ENCODE data around the gene EEF1AKMT1.

The EEF1AKMT1 gene

GRCh38 chr13:20689291-20689690 lies 84.5 kb downstream of the EEF1AKMT1 start:
- ChIA-PET POLR2A (no interaction called here), CTCF (interaction anchor here (1.6 kb wide), 1 partner anchor 15 kb away, joined by 3 read pairs; no protein-coding TSS in a partner anchor)
- no peak for TF ChIP-seq CTCF (IDR thresholded peaks at IDR 0.05; ENCODE audit: insufficient read depth, low read length, missing control alignments)
- no peak for DNase-seq (ENCODE audit: low read depth, low spot score)
- H3K4me3 ChIP-seq (ENCODE audit: low read depth, low read length) = no peak overlapping the region

- H3K4me3 ChIP-seq (ENCODE audit: low read depth, low read length) = no peak overlapping the region
- POLR2A ChIA-PET = interaction anchor here (0.6 kb wide), 1 partner anchor 275 kb away, joined by 4 read pairs; no protein-coding TSS in a partner anchor
- no peak for TF ChIP-seq CTCF (IDR thresholded peaks at IDR 0.05; ENCODE audit: insufficient read depth, low read length, missing control alignments)
- CTCF ChIA-PET = interaction anchor here (1.5 to 1.8 kb wide), 3 partner anchors 12 to 18 kb away, joined by 3 to 6 read pairs (median 4); no protein-coding TSS in a partner anchor
- no peak for DNase-seq (ENCODE audit: low read depth, low spot score)
Measured at GRCh38 chr13:20686863-20687579, 86.7 kb downstream of the EEF1AKMT1 start.

- CTCF ChIA-PET = no interaction called here
- H3K4me3 ChIP-seq (ENCODE audit: low read depth, low read length) = no peak overlapping the region
- TF ChIP-seq CTCF (IDR thresholded peaks at IDR 0.05; ENCODE audit: insufficient read depth, low read length, missing control alignments) = no peak
- POLR2A ChIA-PET = interaction anchor here (0.6 kb wide), 2 partner anchors 19 to 275 kb away, joined by 3 to 4 read pairs; no protein-coding TSS in a partner anchor
- no peak for DNase-seq (ENCODE audit: low read depth, low spot score)
Measured at GRCh38 chr13:20686167-20686566, 87.6 kb downstream of the EEF1AKMT1 start.

- no peak for DNase-seq (ENCODE audit: low read depth, low spot score)
- ChIA-PET POLR2A (no interaction called here), CTCF (interaction anchor here (0.7 to 1.5 kb wide), 2 partner anchors 19 to 27 kb away, joined by 3 to 4 read pairs; partner anchors contain the start of gene IL17D)
- TF ChIP-seq CTCF (IDR thresholded peaks at IDR 0.05; ENCODE audit: insufficient read depth, low read length, missing control alignments) = no peak
- no peak overlapping the region for H3K4me3 ChIP-seq (ENCODE audit: low read depth, low read length)
Measured at GRCh38 chr13:20685092-20685491, 88.7 kb downstream of the EEF1AKMT1 start.

- no peak overlapping the region for H3K4me3 ChIP-seq (ENCODE audit: low read depth, low read length)
- DNase-seq (ENCODE audit: low read depth, low spot score) = no peak
- CTCF ChIA-PET = interaction anchor here (0.7 to 1.5 kb wide), 2 partner anchors 19 to 27 kb away, joined by 3 to 4 read pairs; partner anchors contain the start of gene IL17D
- POLR2A ChIA-PET = no interaction called here
- TF ChIP-seq CTCF (IDR thresholded peaks at IDR 0.05; ENCODE audit: insufficient read depth, low read length, missing control alignments) = no peak
Measured at GRCh38 chr13:20684546-20684945, 89.2 kb downstream of the EEF1AKMT1 start.

- no peak for DNase-seq (ENCODE audit: low read depth, low spot score)
- CTCF ChIA-PET = interaction anchor here (0.7 to 1.5 kb wide), 2 partner anchors 20 to 28 kb away, joined by 3 to 4 read pairs; partner anchors contain the start of gene IL17D
- no peak for TF ChIP-seq CTCF (IDR thresholded peaks at IDR 0.05; ENCODE audit: insufficient read depth, low read length, missing control alignments)
- no peak overlapping the region for H3K4me3 ChIP-seq (ENCODE audit: low read depth, low read length)
- POLR2A ChIA-PET = no interaction called here
Measured at GRCh38 chr13:20684041-20684440, 89.7 kb downstream of the EEF1AKMT1 start.

All from AG04449 (cell line).